ENCODE results near the gene HDAC4. TPM values are rescaled to one million over a fixed set of nuclear protein-coding genes. Genes with fewer than 3 reads are reported as not detected.

The HDAC4 gene
- total RNA-seq, 1 experiment from 2014 or later: 40.1 TPM

- Histone ChIP-seq H3K27ac (ENCODE audit: low read length) (no peak overlapping the region), H3K4me3 (ENCODE audit: low read depth in 2 of 2, low read length in 2 of 2) (no peak overlapping the region), H3K36me3 (ENCODE audit: control insufficient read depth, insufficient read depth, low read length) (no peaks in the 10 kb centered on the region), H3K27me3 (ENCODE audit: control insufficient read depth, insufficient read depth, low read length) (no peaks in the 10 kb centered on the region), H3K4me1 (ENCODE audit: control insufficient read depth, insufficient read depth, low read length) (no peaks in the 10 kb centered on the region), H3K9me3 (ENCODE audit: control insufficient read depth, insufficient read depth, low read depth, low read length) (no peaks in the 10 kb centered on the region)
- intact Hi-C loops (cut with micrococcal nuclease; ENCODE audit: unreplicated experiment) (no loop called here), in situ Hi-C loops (cut with HindIII; ENCODE audit: low pct_unique_long_range_greater_than_20kb, low sequenced_read_pairs) (no loop called here)
- DNase-seq (ENCODE audit: low read depth, low spot score) (no peak), ATAC-seq (no peak)
- POLR2A ChIA-PET: no interaction called here
- TF ChIP-seq TCF7L2 (IDR thresholded peaks at IDR 0.05; ENCODE audit: low read depth, low read length) (no peak), POLR2AphosphoS5 (IDR thresholded peaks at IDR 0.05; ENCODE audit: low read depth, low read length) (no peak), SIN3A (IDR thresholded peaks at IDR 0.05; ENCODE audit: borderline replicate concordance, insufficient read depth, low read depth, low read length) (no peak)
- TF ChIP-seq, protein P1, sequence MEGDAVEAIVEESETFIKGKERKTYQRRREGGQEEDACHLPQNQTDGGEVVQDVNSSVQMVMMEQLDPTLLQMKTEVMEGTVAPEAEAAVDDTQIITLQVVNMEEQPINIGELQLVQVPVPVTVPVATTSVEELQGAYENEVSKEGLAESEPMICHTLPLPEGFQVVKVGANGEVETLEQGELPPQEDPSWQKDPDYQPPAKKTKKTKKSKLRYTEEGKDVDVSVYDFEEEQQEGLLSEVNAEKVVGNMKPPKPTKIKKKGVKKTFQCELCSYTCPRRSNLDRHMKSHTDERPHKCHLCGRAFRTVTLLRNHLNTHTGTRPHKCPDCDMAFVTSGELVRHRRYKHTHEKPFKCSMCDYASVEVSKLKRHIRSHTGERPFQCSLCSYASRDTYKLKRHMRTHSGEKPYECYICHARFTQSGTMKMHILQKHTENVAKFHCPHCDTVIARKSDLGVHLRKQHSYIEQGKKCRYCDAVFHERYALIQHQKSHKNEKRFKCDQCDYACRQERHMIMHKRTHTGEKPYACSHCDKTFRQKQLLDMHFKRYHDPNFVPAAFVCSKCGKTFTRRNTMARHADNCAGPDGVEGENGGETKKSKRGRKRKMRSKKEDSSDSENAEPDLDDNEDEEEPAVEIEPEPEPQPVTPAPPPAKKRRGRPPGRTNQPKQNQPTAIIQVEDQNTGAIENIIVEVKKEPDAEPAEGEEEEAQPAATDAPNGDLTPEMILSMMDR (IDR thresholded peaks at IDR 0.05): no peak
- TF ChIP-seq, protein P2, sequence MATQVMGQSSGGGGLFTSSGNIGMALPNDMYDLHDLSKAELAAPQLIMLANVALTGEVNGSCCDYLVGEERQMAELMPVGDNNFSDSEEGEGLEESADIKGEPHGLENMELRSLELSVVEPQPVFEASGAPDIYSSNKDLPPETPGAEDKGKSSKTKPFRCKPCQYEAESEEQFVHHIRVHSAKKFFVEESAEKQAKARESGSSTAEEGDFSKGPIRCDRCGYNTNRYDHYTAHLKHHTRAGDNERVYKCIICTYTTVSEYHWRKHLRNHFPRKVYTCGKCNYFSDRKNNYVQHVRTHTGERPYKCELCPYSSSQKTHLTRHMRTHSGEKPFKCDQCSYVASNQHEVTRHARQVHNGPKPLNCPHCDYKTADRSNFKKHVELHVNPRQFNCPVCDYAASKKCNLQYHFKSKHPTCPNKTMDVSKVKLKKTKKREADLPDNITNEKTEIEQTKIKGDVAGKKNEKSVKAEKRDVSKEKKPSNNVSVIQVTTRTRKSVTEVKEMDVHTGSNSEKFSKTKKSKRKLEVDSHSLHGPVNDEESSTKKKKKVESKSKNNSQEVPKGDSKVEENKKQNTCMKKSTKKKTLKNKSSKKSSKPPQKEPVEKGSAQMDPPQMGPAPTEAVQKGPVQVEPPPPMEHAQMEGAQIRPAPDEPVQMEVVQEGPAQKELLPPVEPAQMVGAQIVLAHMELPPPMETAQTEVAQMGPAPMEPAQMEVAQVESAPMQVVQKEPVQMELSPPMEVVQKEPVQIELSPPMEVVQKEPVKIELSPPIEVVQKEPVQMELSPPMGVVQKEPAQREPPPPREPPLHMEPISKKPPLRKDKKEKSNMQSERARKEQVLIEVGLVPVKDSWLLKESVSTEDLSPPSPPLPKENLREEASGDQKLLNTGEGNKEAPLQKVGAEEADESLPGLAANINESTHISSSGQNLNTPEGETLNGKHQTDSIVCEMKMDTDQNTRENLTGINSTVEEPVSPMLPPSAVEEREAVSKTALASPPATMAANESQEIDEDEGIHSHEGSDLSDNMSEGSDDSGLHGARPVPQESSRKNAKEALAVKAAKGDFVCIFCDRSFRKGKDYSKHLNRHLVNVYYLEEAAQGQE (IDR thresholded peaks at IDR 0.05; ENCODE audit: insufficient read depth in 1 of 2, low read depth in 2 of 2, low read length in 1 of 2): no peak
- CTCF ChIA-PET: no interaction called here
- BruUV-seq (replicated peaks): no TSS peak
Observed at GRCh38 chr2:239159476-239159911, 241.3 kb downstream of the HDAC4 start.

DNA sequence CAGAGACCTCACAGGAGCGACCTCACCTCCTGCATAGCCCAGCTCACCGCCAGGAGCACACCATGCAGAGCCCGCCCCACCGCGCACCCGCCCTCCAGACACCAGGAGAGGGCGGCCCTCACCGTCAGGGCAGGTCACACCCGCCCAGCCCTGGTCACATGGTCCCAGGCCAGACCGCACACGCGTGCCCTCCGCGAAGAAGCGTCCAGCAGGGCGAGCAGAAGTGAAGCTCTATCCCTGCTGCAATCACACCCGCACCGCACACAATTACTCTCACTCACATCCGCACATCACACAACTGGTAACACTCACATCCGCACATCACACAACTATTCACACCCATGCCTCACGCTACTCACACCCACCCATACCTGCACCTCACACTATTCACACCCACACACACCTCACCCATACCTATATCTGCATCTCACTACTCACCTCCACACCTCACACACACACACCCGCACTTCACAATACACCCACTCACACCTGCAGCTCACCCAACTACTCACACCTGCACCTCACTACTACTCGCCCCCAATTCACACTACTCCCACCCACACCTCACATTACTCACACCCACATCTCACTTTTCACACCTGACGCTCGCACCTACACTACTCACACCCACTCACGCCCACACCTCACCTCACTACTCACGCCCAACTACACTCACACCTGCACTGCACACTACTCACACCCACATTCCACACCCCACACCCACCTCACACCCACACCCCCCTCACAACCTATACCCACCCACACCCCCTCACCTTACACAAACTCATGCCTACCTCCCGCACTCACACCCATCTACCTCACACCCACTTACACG is 242.0 kb downstream of the HDAC4 start:
- POLR2A ChIA-PET: no interaction called here
- TF ChIP-seq SIN3A (IDR thresholded peaks at IDR 0.05; ENCODE audit: borderline replicate concordance, insufficient read depth, low read depth, low read length) (no peak), TCF7L2 (IDR thresholded peaks at IDR 0.05; ENCODE audit: low read depth, low read length) (no peak), POLR2AphosphoS5 (IDR thresholded peaks at IDR 0.05; ENCODE audit: low read depth, low read length) (no peak)
- TF ChIP-seq, protein P2 (IDR thresholded peaks at IDR 0.05; ENCODE audit: insufficient read depth in 1 of 2, low read depth in 2 of 2, low read length in 1 of 2): no peak
- TF ChIP-seq, protein P1 (IDR thresholded peaks at IDR 0.05): no peak
- no peaks in the 10 kb centered on the region for H3K27me3 ChIP-seq (ENCODE audit: control insufficient read depth, insufficient read depth, low read length)
- H3K27ac ChIP-seq (ENCODE audit: low read length): no peak overlapping the region
- intact Hi-C loops (cut with micrococcal nuclease; ENCODE audit: unreplicated experiment) (no loop called here), in situ Hi-C loops (cut with HindIII; ENCODE audit: low pct_unique_long_range_greater_than_20kb, low sequenced_read_pairs) (no loop called here)
- no peak overlapping the region for H3K4me3 ChIP-seq (ENCODE audit: low read depth in 2 of 2, low read length in 2 of 2)
- no peak for DNase-seq (ENCODE audit: low read depth, low spot score)
- H3K9me3 ChIP-seq (ENCODE audit: control insufficient read depth, insufficient read depth, low read depth, low read length): no peaks in the 10 kb centered on the region
- no TSS peak for BruUV-seq (replicated peaks)
- no peaks in the 10 kb centered on the region for H3K4me1 ChIP-seq (ENCODE audit: control insufficient read depth, insufficient read depth, low read length)
- no peaks in the 10 kb centered on the region for H3K36me3 ChIP-seq (ENCODE audit: control insufficient read depth, insufficient read depth, low read length)
- ATAC-seq: peak; percentile 50; the same call in 1 of the 2 replicates
- CTCF ChIA-PET: no interaction called here
